GM12864 (cell line): ENCODE data around the gene NCAPG.

Experiments
- DNase-seq: peaks from one replicate; pipeline ENCODE4 v3.0.0-alpha.2; 2011; ENCODE audit warnings: low read depth
- H3K4me3 ChIP-seq: 2 replicates; pipeline ENCODE4 v1.5.1; 2011; ENCODE audit warnings: mild to moderate bottlenecking, low read depth, low read length, control low read depth
- CTCF ChIP-seq: IDR thresholded peaks from 2 replicates; pipeline ENCODE4 v1.5.1; 2011; ENCODE audit warnings: low read depth, mild to moderate bottlenecking, moderate library complexity, low read length, control low read depth, inconsistent platforms; ENCODE audit errors: missing control alignments

NCAPG gene

GRCh38 chr4:17766826-17767458 lies 43.8 kb upstream of the NCAPG start:
- no peak overlapping the region for H3K4me3 ChIP-seq
- no peak for TF ChIP-seq CTCF
- no peak for DNase-seq

- DNase-seq, result no peak
- TF ChIP-seq CTCF, result no peak
- H3K4me3 ChIP-seq, result no peak overlapping the region
Measured at GRCh38 chr4:17769406-17770174, 41.2 kb upstream of the NCAPG start.

GRCh38 chr4:17770845-17771244 lies 39.9 kb upstream of the NCAPG start:
- no peak overlapping the region for H3K4me3 ChIP-seq
- no peak for DNase-seq
- no peak for TF ChIP-seq CTCF

GRCh38 chr4:17771284-17771908 lies 39.4 kb upstream of the NCAPG start:
- no peak for DNase-seq
- H3K4me3 ChIP-seq, result no peak overlapping the region

GRCh38 chr4:17773135-17773698 lies 37.6 kb upstream of the NCAPG start:
- no peak for TF ChIP-seq CTCF
- no peak for DNase-seq
- no peak overlapping the region for H3K4me3 ChIP-seq

More at GRCh38 chr4:17771284-17771908, 39.4 kb upstream of the NCAPG start:
- TF ChIP-seq CTCF, result no peak

GRCh38 chr4:17778431-17778830 lies 32.3 kb upstream of the NCAPG start:
- TF ChIP-seq CTCF, result no peak
- no peak for DNase-seq
- no peak overlapping the region for H3K4me3 ChIP-seq
